ENCODE results near the gene KHDC1L. TPM values are rescaled to one million over a fixed set of nuclear protein-coding genes. Genes with fewer than 3 reads are reported as not detected.
A peak's percentile ranks its signal among the peaks of the same experiment; 100 is the strongest.
"Not testable (repeated sequence)": the region's sequence is repeated elsewhere in the genome, so short reads cannot be mapped to it uniquely, and the experiment has no call there.

Gene KHDC1L
- total RNA-seq: not detected

- TF ChIP-seq CTCF (IDR thresholded peaks at IDR 0.05): no peak
- TF ChIP-seq POLR2AphosphoS5 (IDR thresholded peaks at IDR 0.05): no peak
- no peak for TF ChIP-seq POLR2A (IDR thresholded peaks at IDR 0.05)
- no peak for TF ChIP-seq EP300 (IDR thresholded peaks at IDR 0.05)
- no peaks in the 10 kb centered on the region for H3K9me3 ChIP-seq
- no peak within 1 kb of the TSS for H3K4me3 ChIP-seq
- no peak for ATAC-seq
- H3K27ac ChIP-seq: no peak within 1 kb of the TSS
- H3K27me3 ChIP-seq: no peaks in the 10 kb centered on the region
- 91 to 94% methylated on average over 2 to 4 of the region's 4 CpGs for WGBS, 2 donors (ENCODE audit: low coverage in 1 of 2)
- H3K4me1 ChIP-seq: no peaks in the 10 kb centered on the region
- H3K36me3 ChIP-seq: no peaks in the 10 kb centered on the region
Observed at GRCh38 chr6:73225396-73225795, at the start of gene KHDC1L. KHDC1L (minus strand) TSS chr6:73225496; CDS start chr6:73225408, 88 bp downstream.

GRCh38 chr6:73269296-73269695 is 44.0 kb upstream of the KHDC1L start:
- not testable (repeated sequence) for H3K9me3 ChIP-seq, H3K4me1 ChIP-seq, H3K4me3 ChIP-seq, H3K27ac ChIP-seq, H3K27me3 ChIP-seq, ATAC-seq
- H3K36me3 ChIP-seq: peaks cover 0 to 38% of the 10 kb centered on the region in 2 donors
- 97 to 100% methylated on average over 4 to 6 of the region's 13 CpGs for WGBS, 2 donors (ENCODE audit: low coverage in 1 of 2)

GRCh38 chr6:73268896-73269295 is 43.6 kb upstream of the KHDC1L start:
- ATAC-seq, H3K4me3 ChIP-seq, H3K9me3 ChIP-seq, H3K27me3 ChIP-seq, H3K4me1 ChIP-seq, H3K27ac ChIP-seq: not testable (repeated sequence)
- WGBS, 2 donors (ENCODE audit: low coverage in 1 of 2): no CpG with 5 or more reads among the region's 27 CpGs
- peaks cover 0 to 37% of the 10 kb centered on the region in 2 donors for H3K36me3 ChIP-seq

- Histone ChIP-seq H3K27me3 (no peaks in the 10 kb centered on the region), H3K36me3 (peaks cover 0 to 9% of the 10 kb centered on the region in 2 donors), H3K9me3 (no peaks in the 10 kb centered on the region), H3K4me3 (no peak overlapping the region), H3K4me1 (peaks cover 0 to 23% (median 0%) of the 10 kb centered on the region in 3 donors), H3K27ac (no peak overlapping the region)
- 92 to 100% methylated on average over 1 to 2 of the region's 3 CpGs for WGBS, 2 donors (ENCODE audit: low coverage in 1 of 2)
- no peak for TF ChIP-seq POLR2AphosphoS5 (IDR thresholded peaks at IDR 0.05)
- TF ChIP-seq POLR2A (IDR thresholded peaks at IDR 0.05): no peak
- TF ChIP-seq CTCF (IDR thresholded peaks at IDR 0.05): no peak
- ATAC-seq: no peak
Observed at GRCh38 chr6:73264446-73264845, 39.1 kb upstream of the KHDC1L start.

GRCh38 chr6:73263570-73263909 is 38.2 kb upstream of the KHDC1L start:
- peak overlapping the region; percentile 48 to 78 for H3K4me3 ChIP-seq
- H3K27me3 ChIP-seq: no peaks in the 10 kb centered on the region
- peaks cover 0 to 23% (median 0%) of the 10 kb centered on the region in 3 donors for H3K4me1 ChIP-seq
- TF ChIP-seq CTCF (IDR thresholded peaks at IDR 0.05): no peak
- TF ChIP-seq EP300 (IDR thresholded peaks at IDR 0.05): no peak
- no peak for TF ChIP-seq POLR2AphosphoS5 (IDR thresholded peaks at IDR 0.05)
- no peak for TF ChIP-seq POLR2A (IDR thresholded peaks at IDR 0.05)
- H3K9me3 ChIP-seq: no peaks in the 10 kb centered on the region
- 23% methylated on average over 5 of the region's 7 CpGs; no CpG with 5 or more reads in 1 of the 2 donors for WGBS, 2 donors (ENCODE audit: low coverage in 1 of 2)
- peaks cover 0 to 5% of the 10 kb centered on the region in 2 donors for H3K36me3 ChIP-seq
- peak overlapping the region in 2 of 4 donors; percentile 80 to 83 for H3K27ac ChIP-seq
- peak; percentile 12 for ATAC-seq

- no peaks in the 10 kb centered on the region for H3K36me3 ChIP-seq
- ATAC-seq: peak; percentile 83
- peak within 1 kb of the TSS; percentile 48 to 78 for H3K4me3 ChIP-seq
- H3K27ac ChIP-seq: peak within 1 kb of the TSS in 3 of 4 donors; percentile 62 to 83 (median 80)
- H3K4me1 ChIP-seq: peaks cover 0 to 23% (median 0%) of the 10 kb centered on the region in 3 donors
- no peaks in the 10 kb centered on the region for H3K9me3 ChIP-seq
- H3K27me3 ChIP-seq: no peaks in the 10 kb centered on the region
- 8 to 11% methylated on average over 2 of the region's 63 CpGs for WGBS, 2 donors (ENCODE audit: low coverage in 1 of 2)
- TF ChIP-seq EP300 (IDR thresholded peaks at IDR 0.05) (no peak), POLR2AphosphoS5 (IDR thresholded peaks at IDR 0.05) (no peak), CTCF (IDR thresholded peaks at IDR 0.05) (peak in 1 of 4 experiments; percentile 19), POLR2A (IDR thresholded peaks at IDR 0.05) (peak in 1 of 2 donors; percentile 35)
Observed at GRCh38 chr6:73262671-73263569, 37.6 kb upstream of the KHDC1L start, which contains the start of gene KHDC1. KHDC1 (minus strand) TSS chr6:73263196; CDS start chr6:73242517, 20,679 bp downstream.
